ENCODE results near the gene LYG2. TPM values are rescaled to one million over a fixed set of nuclear protein-coding genes. Genes with fewer than 3 reads are reported as not detected.

Gene LYG2
- total RNA-seq, 2 donors from 2014 or later = not detected

DNA sequence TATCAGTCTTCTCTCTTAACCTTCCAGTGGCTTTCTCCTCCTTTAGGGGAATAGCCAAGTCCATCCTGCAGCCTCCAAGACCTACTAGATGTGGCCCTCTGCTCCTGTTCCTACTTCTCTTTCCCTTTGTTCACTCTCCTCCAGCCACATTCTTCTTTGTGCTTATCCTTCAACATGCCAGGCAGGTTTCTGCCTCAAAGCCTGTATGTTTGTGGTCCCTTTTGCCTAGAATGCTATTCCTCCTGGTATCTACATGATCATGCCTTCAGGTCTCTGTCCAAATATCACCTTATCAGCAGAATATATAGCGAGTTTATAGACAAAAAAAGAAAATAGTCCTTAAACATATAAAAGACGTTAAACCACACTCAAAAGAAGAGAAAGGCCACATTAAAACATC, 5.5 kb downstream of the LYG2 start:
- Mint-ChIP-seq H3K4me3 (no peak overlapping the region), H3K27me3 (ENCODE audit: insufficient read depth) (no peaks in the 10 kb centered on the region), H3K4me1 (no peaks in the 10 kb centered on the region), H3K9me3 (peaks cover 19% of the 10 kb centered on the region), H3K27ac (no peak overlapping the region), H3K36me3 (ENCODE audit: low read depth) (no peaks in the 10 kb centered on the region)
- Histone ChIP-seq H3K27ac (ENCODE audit: low read depth, low read length) (no peak overlapping the region), H3K27me3 (ENCODE audit: control insufficient read depth, insufficient read depth, low read length, poor library complexity, severe bottlenecking) (no peaks in the 10 kb centered on the region), H3K4me3 (ENCODE audit: low read length) (no peak overlapping the region), H3K4me1 (ENCODE audit: control insufficient read depth, insufficient read depth, low read length) (no peaks in the 10 kb centered on the region), H3K9me3 (ENCODE audit: control insufficient read depth, low read length) (peaks cover 6% of the 10 kb centered on the region), H3K36me3 (ENCODE audit: control insufficient read depth, insufficient read depth, low read length) (no peaks in the 10 kb centered on the region), H3K9ac (ENCODE audit: extremely low read depth, low read length, poor library complexity, severe bottlenecking) (no peak overlapping the region)
- no peak for TF ChIP-seq CTCF (conservative IDR thresholded peaks at IDR 0.05)
- no peak for DNase-seq
- 79 to 94% methylated on average over 2 of the region's 2 CpGs for WGBS, 2 experiments (ENCODE audit: insufficient coverage in 1 of 2, insufficient read length in 1 of 2)

- H3K9me3 ChIP-seq (ENCODE audit: control insufficient read depth, low read length) = no peaks in the 10 kb centered on the region
Measured at GRCh38 chr2:99242151-99242550, 13.3 kb downstream of the LYG2 start.

GRCh38 chr2:99240431-99240830, 15.0 kb downstream of the LYG2 start:
- no peaks in the 10 kb centered on the region for H3K27me3 ChIP-seq (ENCODE audit: control insufficient read depth, insufficient read depth, low read length, poor library complexity, severe bottlenecking)
- WGBS, 2 experiments (ENCODE audit: insufficient coverage in 1 of 2, insufficient read length in 1 of 2) = 92% methylated on average over 4 to 6 of the region's 6 CpGs

More at GRCh38 chr2:99242151-99242550, 13.3 kb downstream of the LYG2 start:
- no peak for TF ChIP-seq CTCF (conservative IDR thresholded peaks at IDR 0.05)
- H3K27me3 ChIP-seq (ENCODE audit: control insufficient read depth, insufficient read depth, low read length, poor library complexity, severe bottlenecking) = no peaks in the 10 kb centered on the region
- no peak overlapping the region for H3K27ac ChIP-seq (ENCODE audit: low read depth, low read length)
- H3K36me3 ChIP-seq (ENCODE audit: control insufficient read depth, insufficient read depth, low read length) = no peaks in the 10 kb centered on the region
- H3K4me1 ChIP-seq (ENCODE audit: control insufficient read depth, insufficient read depth, low read length) = no peaks in the 10 kb centered on the region
- no peak overlapping the region for H3K4me3 ChIP-seq (ENCODE audit: low read length)
- Mint-ChIP-seq H3K27ac (no peak overlapping the region), H3K36me3 (ENCODE audit: low read depth) (no peaks in the 10 kb centered on the region), H3K9me3 (no peaks in the 10 kb centered on the region), H3K4me1 (peaks cover 3% of the 10 kb centered on the region), H3K4me3 (no peak overlapping the region), H3K27me3 (ENCODE audit: insufficient read depth) (no peaks in the 10 kb centered on the region)
- no peak for DNase-seq
- 85 to 91% methylated on average over 6 of the region's 6 CpGs for WGBS, 2 experiments (ENCODE audit: insufficient coverage in 1 of 2, insufficient read length in 1 of 2)
- H3K9ac ChIP-seq (ENCODE audit: extremely low read depth, low read length, poor library complexity, severe bottlenecking) = no peak overlapping the region

More at GRCh38 chr2:99240431-99240830, 15.0 kb downstream of the LYG2 start:
- DNase-seq = no peak
- H3K27ac Mint-ChIP-seq = no peak overlapping the region
- peaks cover 3% of the 10 kb centered on the region for H3K4me1 Mint-ChIP-seq
- H3K27ac ChIP-seq (ENCODE audit: low read depth, low read length) = no peak overlapping the region
- no peak overlapping the region for H3K4me3 Mint-ChIP-seq
- peaks cover under 1% of the 10 kb centered on the region for H3K9me3 Mint-ChIP-seq
- no peaks in the 10 kb centered on the region for H3K4me1 ChIP-seq (ENCODE audit: control insufficient read depth, insufficient read depth, low read length)
- H3K36me3 ChIP-seq (ENCODE audit: control insufficient read depth, insufficient read depth, low read length) = no peaks in the 10 kb centered on the region
- H3K4me3 ChIP-seq (ENCODE audit: low read length) = no peak overlapping the region
- H3K27me3 Mint-ChIP-seq (ENCODE audit: insufficient read depth) = no peaks in the 10 kb centered on the region
- H3K9me3 ChIP-seq (ENCODE audit: control insufficient read depth, low read length) = no peaks in the 10 kb centered on the region
- no peak for TF ChIP-seq CTCF (conservative IDR thresholded peaks at IDR 0.05)
- no peaks in the 10 kb centered on the region for H3K36me3 Mint-ChIP-seq (ENCODE audit: low read depth)
- no peak overlapping the region for H3K9ac ChIP-seq (ENCODE audit: extremely low read depth, low read length, poor library complexity, severe bottlenecking)

Measured in endodermal cell (in vitro differentiated cells).